GM10266 (cell line): Measurements from ENCODE around the gene APLP2.
A peak's percentile ranks its signal among the peaks of the same experiment; 100 is the strongest.

Experiments used
- DNase-seq: peaks from one replicate; pipeline ENCODE4 v3.0.0; 2012; ENCODE audit errors: extremely low spot score
- TF ChIP-seq, protein P1 (sequence below): IDR thresholded peaks from 2 replicates; pipeline ENCODE4 v1.5.1; 2012; ENCODE audit warnings: mild to moderate bottlenecking, low read depth; ENCODE audit not compliant: control insufficient read depth, insufficient read depth; ENCODE audit errors: missing control alignments

APLP2 gene

DNA sequence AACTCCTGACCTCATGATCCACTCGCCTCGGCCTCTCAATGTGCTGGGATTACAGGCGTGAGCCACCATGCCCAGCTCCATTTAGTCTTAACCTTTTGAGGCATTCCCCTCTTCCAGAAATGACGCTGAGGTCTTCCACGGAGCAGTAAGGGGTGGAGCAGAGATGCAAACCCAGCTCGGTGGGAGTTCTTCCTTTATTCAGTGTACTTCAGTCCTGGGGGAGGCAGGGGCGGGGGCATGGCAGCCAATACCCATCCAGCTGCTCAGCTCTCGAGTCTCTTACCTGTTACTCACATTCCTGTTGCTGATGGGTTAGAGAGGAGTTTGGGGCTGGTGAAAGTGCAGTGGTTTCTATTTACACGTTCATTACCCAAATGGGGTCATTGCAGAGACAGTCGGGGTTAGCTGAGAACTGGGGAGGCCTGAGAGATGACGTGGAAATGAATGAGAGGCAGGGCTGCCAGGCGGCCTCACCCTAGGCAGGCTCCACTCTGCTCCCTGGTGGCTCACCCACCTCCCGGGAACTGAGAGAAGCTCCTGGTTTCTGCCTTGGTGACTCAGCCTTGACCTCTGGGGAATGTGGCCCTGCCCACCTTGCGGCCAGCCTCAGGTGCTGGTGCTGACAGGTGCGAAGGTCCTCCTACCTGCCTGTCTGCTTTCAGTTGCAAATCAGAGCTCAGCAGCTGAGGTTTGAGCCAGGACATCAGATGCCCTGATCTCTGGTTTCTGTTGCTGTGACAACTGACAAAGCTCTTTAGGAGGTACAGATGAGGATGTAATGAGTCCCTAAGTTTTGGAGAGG is 76.5 kb downstream of the APLP2 start:
- TF ChIP-seq, protein P1, sequence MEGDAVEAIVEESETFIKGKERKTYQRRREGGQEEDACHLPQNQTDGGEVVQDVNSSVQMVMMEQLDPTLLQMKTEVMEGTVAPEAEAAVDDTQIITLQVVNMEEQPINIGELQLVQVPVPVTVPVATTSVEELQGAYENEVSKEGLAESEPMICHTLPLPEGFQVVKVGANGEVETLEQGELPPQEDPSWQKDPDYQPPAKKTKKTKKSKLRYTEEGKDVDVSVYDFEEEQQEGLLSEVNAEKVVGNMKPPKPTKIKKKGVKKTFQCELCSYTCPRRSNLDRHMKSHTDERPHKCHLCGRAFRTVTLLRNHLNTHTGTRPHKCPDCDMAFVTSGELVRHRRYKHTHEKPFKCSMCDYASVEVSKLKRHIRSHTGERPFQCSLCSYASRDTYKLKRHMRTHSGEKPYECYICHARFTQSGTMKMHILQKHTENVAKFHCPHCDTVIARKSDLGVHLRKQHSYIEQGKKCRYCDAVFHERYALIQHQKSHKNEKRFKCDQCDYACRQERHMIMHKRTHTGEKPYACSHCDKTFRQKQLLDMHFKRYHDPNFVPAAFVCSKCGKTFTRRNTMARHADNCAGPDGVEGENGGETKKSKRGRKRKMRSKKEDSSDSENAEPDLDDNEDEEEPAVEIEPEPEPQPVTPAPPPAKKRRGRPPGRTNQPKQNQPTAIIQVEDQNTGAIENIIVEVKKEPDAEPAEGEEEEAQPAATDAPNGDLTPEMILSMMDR: no peak
- DNase-seq: no peak

DNA sequence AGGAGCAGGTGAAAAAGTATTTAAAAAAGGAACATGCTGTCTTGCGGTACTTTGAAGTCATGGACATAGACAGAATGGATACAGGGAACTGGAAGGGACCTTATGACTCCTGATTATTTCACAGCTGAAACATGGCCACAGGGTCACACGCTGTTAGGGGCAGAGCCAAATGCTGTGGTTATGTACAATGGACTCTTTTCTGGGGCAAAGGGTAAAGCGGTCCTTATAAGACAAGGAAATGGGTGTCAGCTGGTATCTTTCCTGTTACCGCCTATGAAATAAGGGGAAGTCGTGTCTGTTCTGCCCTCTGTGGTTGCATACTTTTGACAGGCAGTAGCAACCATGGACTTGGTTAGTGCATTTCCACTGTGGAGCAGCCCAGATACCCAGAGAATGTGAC is 77.1 kb downstream of the APLP2 start:
- no peak for DNase-seq
- TF ChIP-seq, protein P1: no peak

DNA sequence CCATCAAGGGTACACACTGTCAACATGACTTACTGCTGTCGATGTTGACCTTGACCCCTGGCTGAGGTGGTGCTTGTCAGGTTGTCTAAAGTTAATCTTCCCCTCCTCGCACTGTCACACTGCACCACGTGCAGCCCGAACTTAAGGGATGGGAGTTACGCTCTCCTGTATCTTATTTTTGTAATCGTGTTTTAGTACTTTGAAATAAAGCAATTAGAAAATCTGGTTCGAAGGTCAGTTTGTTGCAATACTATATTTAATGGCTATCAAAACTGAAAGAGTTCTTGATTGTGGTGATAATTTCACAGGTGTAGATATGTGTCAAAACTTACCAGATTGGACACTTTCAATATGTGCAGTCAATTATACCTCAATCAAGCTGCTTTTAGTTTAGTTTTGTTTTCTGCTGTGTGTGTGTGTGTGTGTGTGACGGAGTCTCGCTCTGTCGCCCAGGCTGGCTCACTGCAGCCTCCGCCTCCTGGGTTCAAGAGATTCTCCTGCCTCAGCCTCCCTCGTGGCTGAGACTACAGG is 79.2 kb downstream of the APLP2 start:
- DNase-seq: no peak
- TF ChIP-seq, protein P1: no peak

DNA sequence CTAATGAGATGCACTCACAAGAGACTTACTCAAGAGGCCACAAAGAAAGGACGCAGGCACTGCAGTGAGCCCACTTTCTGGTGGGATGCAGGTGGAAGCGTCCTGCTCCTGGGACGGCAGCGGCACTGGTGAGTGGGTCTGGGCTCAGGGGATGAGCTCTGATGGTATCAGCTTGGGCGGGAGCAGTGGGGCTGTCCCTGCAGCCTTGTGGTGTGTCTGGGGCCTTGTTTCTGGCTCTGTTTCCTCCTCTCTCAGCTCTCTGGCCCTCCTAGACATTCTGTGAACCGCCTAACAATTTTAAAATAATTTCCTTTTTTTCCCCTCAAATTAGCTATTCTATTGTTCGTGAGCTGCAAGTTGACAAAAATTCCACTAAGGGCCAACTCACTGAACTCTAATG is 81.1 kb downstream of the APLP2 start:
- no peak for DNase-seq

DNA sequence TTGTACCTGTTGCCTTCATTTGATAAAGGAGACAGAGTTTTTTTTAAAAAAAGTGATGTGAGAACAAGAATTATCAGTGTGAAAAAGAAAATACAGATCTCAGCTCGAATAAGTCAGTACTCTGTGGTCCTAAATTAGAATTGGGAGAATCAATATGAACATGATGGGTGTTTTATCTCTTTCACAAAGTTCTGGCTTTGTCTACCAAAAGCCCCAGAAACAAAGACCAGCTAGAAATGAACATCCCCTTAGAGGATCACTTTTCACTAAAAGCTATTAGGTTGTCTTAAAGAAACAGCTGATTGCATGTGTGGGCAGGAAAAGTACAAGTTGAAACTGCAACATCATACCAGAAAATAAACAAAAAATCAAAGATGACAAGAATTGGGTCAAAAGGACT is 81.5 kb downstream of the APLP2 start:
- TF ChIP-seq, protein P1: no peak
- DNase-seq: peak; percentile 45

More for the DNA sequence above, 81.1 kb downstream of the APLP2 start:
- TF ChIP-seq, protein P1: no peak

DNA sequence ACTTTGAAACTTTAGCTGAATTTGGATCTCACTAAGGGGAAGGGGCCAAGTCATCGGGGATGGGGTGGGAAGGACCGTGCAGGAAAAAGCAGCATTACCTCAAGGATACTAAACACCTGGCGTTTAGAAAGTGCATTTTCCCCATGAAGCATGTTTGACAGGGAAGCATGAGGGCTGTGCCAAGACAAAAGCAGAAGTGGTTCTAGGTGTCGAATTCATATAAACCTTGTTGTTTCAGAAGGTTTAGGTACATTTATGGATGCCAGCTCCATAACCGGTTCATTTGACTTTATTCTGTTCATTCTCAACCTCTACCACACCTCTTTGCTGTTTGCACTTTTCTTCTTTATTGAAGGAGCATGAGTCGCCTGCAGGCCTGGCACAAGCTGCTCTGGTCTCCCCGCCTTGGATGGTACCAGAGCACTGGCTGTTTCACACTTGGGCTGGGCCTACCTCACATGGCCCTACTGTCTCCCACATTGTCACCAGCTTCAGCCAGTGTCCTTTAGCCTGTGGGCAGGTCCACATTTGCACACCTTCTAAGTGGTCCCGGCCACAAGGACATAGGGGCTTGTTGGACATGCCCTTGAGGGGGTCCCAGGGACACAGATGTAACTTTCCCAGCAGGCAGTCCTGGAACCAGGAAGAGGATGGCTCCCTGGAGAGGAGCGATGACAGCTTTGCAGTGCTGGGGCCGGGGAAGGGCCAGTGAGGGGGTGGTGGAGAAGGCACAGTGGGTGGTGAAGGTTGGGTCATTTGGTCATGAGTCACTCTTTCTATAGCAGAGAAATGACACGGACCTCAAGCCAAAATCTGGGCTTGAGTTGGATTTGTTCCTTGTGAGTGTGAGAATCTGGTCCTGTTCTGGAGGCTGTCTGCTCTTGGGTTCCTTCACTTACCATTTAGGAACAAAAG is 86.7 kb downstream of the APLP2 start:
- DNase-seq: no peak
- TF ChIP-seq, protein P1: no peak
